Loucy (cell line): Measurements from ENCODE around the gene OR52M1.

ENCODE experiments used
- H2AFZ ChIP-seq: fragments of 200-600 bp; sonication (generic); 2 replicates; pipeline ENCODE4 v1.6.0; 2016; ENCODE audit warnings: antibody characterized with exemption, mild to moderate bottlenecking, low read length, moderate library complexity
- H3F3A ChIP-seq: fragments of 200-600 bp; 2 replicates; pipeline ENCODE4 v1.6.0; 2016; ENCODE audit warnings: antibody characterized with exemption, low read depth, mild to moderate bottlenecking
- H3K27me3 ChIP-seq: fragments of 200-600 bp; sonication (generic); 2 replicates; pipeline ENCODE4 v1.6.1; 2014; ENCODE audit warnings: low read length, mild to moderate bottlenecking; ENCODE audit not compliant: insufficient read depth, poor library complexity, severe bottlenecking
- H3K36me3 ChIP-seq: fragments of 200-600 bp; sonication (generic); 2 replicates; pipeline ENCODE4 v1.6.1; 2016; ENCODE audit warnings: low read length; ENCODE audit not compliant: insufficient read depth
- H3K4me1 ChIP-seq: fragments of 200-600 bp; sonication (generic); 2 replicates; pipeline ENCODE4 v1.5.1; 2014; ENCODE audit warnings: low read length, mild to moderate bottlenecking; ENCODE audit not compliant: insufficient read depth, poor library complexity, severe bottlenecking
- H3K4me2 ChIP-seq: fragments of 200-600 bp; sonication (generic); 2 replicates; pipeline ENCODE4 v1.6.0; 2014; ENCODE audit warnings: antibody characterized with exemption, low read length, low read depth, mild to moderate bottlenecking; ENCODE audit not compliant: poor library complexity, severe bottlenecking
- H3K4me3 ChIP-seq: fragments of 200-600 bp; sonication (generic); 2 replicates; pipeline ENCODE4 v1.5.1; 2014; ENCODE audit warnings: low read length, mild to moderate bottlenecking, mixed read lengths; ENCODE audit not compliant: poor library complexity, severe bottlenecking
- H3K79me2 ChIP-seq: fragments of 200-600 bp; sonication (generic); 2 replicates; pipeline ENCODE4 v1.6.1; 2014; ENCODE audit warnings: low read length; ENCODE audit not compliant: insufficient read depth
- H3K9ac ChIP-seq: fragments of 200-600 bp; sonication (generic); 2 replicates; pipeline ENCODE4 v1.6.0; 2014; ENCODE audit warnings: mild to moderate bottlenecking, low read depth, low read length, moderate library complexity; ENCODE audit not compliant: poor library complexity, severe bottlenecking
- H3K9me2 ChIP-seq: fragments of 200-600 bp; sonication (generic); replicated peaks from 2 replicates; pipeline ENCODE4 v1.6.1; 2016; ENCODE audit warnings: low read depth, low read length, mixed read lengths
- H3K9me3 ChIP-seq: fragments of 200-600 bp; sonication (generic); 2 replicates; pipeline ENCODE4 v1.6.1; 2014; ENCODE audit warnings: mild to moderate bottlenecking, antibody characterized with exemption, low read length, low read depth; ENCODE audit not compliant: insufficient read depth
- H4K20me1 ChIP-seq: fragments of 200-600 bp; sonication (generic); 2 replicates; pipeline ENCODE4 v1.6.0; 2014; ENCODE audit warnings: antibody characterized with exemption, low read length, mild to moderate bottlenecking; ENCODE audit not compliant: insufficient read depth, poor library complexity, severe bottlenecking
- CTCF ChIP-seq: fragments of 200-600 bp; sonication (generic); conservative IDR thresholded peaks from 2 replicates; pipeline ENCODE4 v1.5.1; 2014; ENCODE audit warnings: mild to moderate bottlenecking, antibody characterized with exemption, low read length
- EZH2phosphoT487 ChIP-seq: fragments of 200-600 bp; IDR thresholded peaks from 2 replicates; pipeline ENCODE4 v1.6.1; 2018; ENCODE audit warnings: antibody characterized with exemption, mild to moderate bottlenecking, moderate library complexity, borderline replicate concordance

OR52M1 gene

DNA sequence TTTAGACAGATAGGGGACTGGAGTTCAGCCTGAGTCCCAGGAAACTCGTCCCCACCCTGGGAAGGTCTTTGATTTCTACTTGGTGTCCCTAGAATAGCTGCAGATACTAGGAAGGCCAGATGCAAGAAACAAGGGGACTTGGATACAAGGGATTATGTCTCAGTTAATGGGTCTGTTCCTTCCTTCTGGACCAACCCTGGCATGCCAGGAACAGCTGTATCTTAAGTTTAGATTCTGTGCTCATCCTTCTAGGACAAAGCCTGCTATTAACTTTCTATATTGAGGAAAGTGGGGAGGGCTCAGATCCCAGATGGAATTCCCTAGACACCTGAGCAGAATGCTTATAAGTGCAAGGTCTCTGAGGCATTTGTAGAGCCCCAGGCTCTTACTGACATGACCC is 3.9 kb upstream of the OR52M1 start:
- H3K79me2 ChIP-seq, result no peaks in the 10 kb centered on the region
- H3K4me3 ChIP-seq, result no peak overlapping the region
- H3K4me1 ChIP-seq, result no peaks in the 10 kb centered on the region
- H3F3A ChIP-seq, result no peaks in the 10 kb centered on the region
- no peaks in the 10 kb centered on the region for H4K20me1 ChIP-seq
- H3K4me2 ChIP-seq, result no peak overlapping the region
- no peaks in the 10 kb centered on the region for H3K9me3 ChIP-seq
- H3K9me2 ChIP-seq, result no peaks in the 10 kb centered on the region
- no peak for TF ChIP-seq EZH2phosphoT487
- TF ChIP-seq CTCF, result no peak
- no peak overlapping the region for H2AFZ ChIP-seq
- no peak overlapping the region for H3K9ac ChIP-seq
- H3K27me3 ChIP-seq, result no peaks in the 10 kb centered on the region
- no peaks in the 10 kb centered on the region for H3K36me3 ChIP-seq

DNA sequence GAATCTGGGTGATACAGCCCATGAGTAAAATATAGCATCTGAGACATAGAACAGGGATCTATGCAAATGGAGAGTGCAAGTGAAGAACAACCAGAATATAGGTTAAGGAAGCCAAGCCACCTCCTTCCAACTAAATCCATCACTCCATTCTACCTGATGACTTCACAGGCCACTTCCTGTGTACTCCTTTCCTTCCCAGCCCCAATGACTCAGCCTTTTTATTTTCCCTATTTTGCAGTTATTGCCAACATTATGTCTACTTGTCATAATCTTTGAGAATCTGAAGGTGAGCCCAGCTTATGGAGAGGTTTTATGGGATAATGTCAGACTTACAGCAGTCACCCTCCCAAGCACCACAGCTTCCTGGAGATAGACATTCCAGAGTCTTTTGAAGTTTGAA is 1.4 kb upstream of the OR52M1 start:
- Histone ChIP-seq H3K9ac (no peak overlapping the region), H3K4me3 (no peak overlapping the region), H3K79me2 (no peaks in the 10 kb centered on the region), H3K9me2 (no peaks in the 10 kb centered on the region), H3K4me1 (no peaks in the 10 kb centered on the region), H2AFZ (no peak overlapping the region), H3K4me2 (no peak overlapping the region), H3K36me3 (no peaks in the 10 kb centered on the region), H3F3A (no peaks in the 10 kb centered on the region), H3K27me3 (no peaks in the 10 kb centered on the region), H3K9me3 (no peaks in the 10 kb centered on the region), H4K20me1 (no peaks in the 10 kb centered on the region)
- TF ChIP-seq EZH2phosphoT487 (no peak), CTCF (no peak)

GRCh38 chr11:4546878-4547277 is 1.9 kb downstream of the OR52M1 start:
- H3K4me3 ChIP-seq, result no peak overlapping the region
- no peak overlapping the region for H2AFZ ChIP-seq
- H3K4me2 ChIP-seq, result no peak overlapping the region
- H3K36me3 ChIP-seq, result no peaks in the 10 kb centered on the region
- H3F3A ChIP-seq, result no peaks in the 10 kb centered on the region
- H3K27me3 ChIP-seq, result no peaks in the 10 kb centered on the region
- H3K9me3 ChIP-seq, result no peaks in the 10 kb centered on the region
- no peaks in the 10 kb centered on the region for H4K20me1 ChIP-seq
- no peak for TF ChIP-seq CTCF
- TF ChIP-seq EZH2phosphoT487, result no peak
- no peaks in the 10 kb centered on the region for H3K9me2 ChIP-seq
- no peaks in the 10 kb centered on the region for H3K79me2 ChIP-seq
- no peak overlapping the region for H3K9ac ChIP-seq
- H3K4me1 ChIP-seq, result no peaks in the 10 kb centered on the region
